PC-3 (cell line): ENCODE results near the gene CDKN1B. TPM values are rescaled to one million over a fixed set of nuclear protein-coding genes. Genes with fewer than 3 reads are reported as not detected.

ENCODE experiments used
- ATAC-seq: fragments of 200-7000 bp; cut with Tn5 transposase; 2 replicates; pipeline ENCODE4 v1.9.1; 2020; ENCODE audit warnings: mild to moderate bottlenecking, moderate library complexity
- BruUV-seq: library from RNA; stranded (reverse); fragments of 400-500 nt; replicated peaks from 2 replicates; lab custom pipeline; 2021; lab: Mats Ljungman, UMichigan
- CTCF ChIA-PET: fragments of 300-600 bp; sonication (Branson Sonifier 250); formaldehyde crosslinking; loops from one replicate; lab custom pipeline; 2022; ENCODE audit warnings: antibody characterized with exemption; lab: Charles Lee
- POLR2A ChIA-PET: fragments of 300-600 bp; sonication (Branson Sonifier 250); formaldehyde crosslinking; loops from one replicate; lab custom pipeline; 2022; ENCODE audit warnings: antibody characterized with exemption; ENCODE audit not compliant: unreplicated experiment; lab: Charles Lee
- DNase-seq: peaks from one replicate; pipeline ENCODE4 v3.0.0-alpha.2; 2015
- H2AFZ ChIP-seq: fragments of 300-600 bp; sonication (generic); 2 replicates; pipeline ENCODE4 v1.6.0; 2016; ENCODE audit warnings: antibody characterized with exemption, low read length
- H3F3A ChIP-seq: fragments of 300-600 bp; sonication (generic); one replicate; pipeline ENCODE4 v1.6.0; 2017; ENCODE audit warnings: antibody characterized with exemption, low read length, control low read depth, mild to moderate bottlenecking; ENCODE audit not compliant: unreplicated experiment
- H3K27ac ChIP-seq: fragments of 300-600 bp; sonication (generic); 2 replicates; pipeline ENCODE4 v1.5.1; 2016; ENCODE audit warnings: mild to moderate bottlenecking, low read length
- H3K27me3 ChIP-seq: fragments of 300-600 bp; sonication (generic); 2 replicates; pipeline ENCODE4 v1.6.1; 2016; ENCODE audit warnings: low read length, mixed read lengths
- H3K36me3 ChIP-seq: fragments of 300-600 bp; sonication (generic); 2 replicates; pipeline ENCODE4 v1.6.1; 2016; ENCODE audit warnings: low read depth, mixed run types, low read length, mixed read lengths
- H3K4me1 ChIP-seq: fragments of 300-600 bp; sonication (generic); 2 replicates; pipeline ENCODE4 v1.5.1; 2016; ENCODE audit warnings: low read length; ENCODE audit not compliant: insufficient read depth
- H3K4me2 ChIP-seq: fragments of 300-600 bp; sonication (generic); 2 replicates; pipeline ENCODE4 v1.6.0; 2016; ENCODE audit warnings: low read length
- H3K4me3 ChIP-seq: fragments of 300-600 bp; sonication (generic); 2 replicates; pipeline ENCODE4 v1.5.1; 2016; ENCODE audit warnings: mild to moderate bottlenecking, low read length, mixed read lengths
- H3K79me2 ChIP-seq: fragments of 300-600 bp; sonication (generic); 2 replicates; pipeline ENCODE4 v1.6.1; 2017; ENCODE audit warnings: low read length, mixed read lengths
- H3K9ac ChIP-seq: fragments of 300-600 bp; sonication (generic); 2 replicates; pipeline ENCODE4 v1.6.0; 2016; ENCODE audit warnings: mild to moderate bottlenecking, low read length
- H3K9me2 ChIP-seq: fragments of 300-600 bp; sonication (generic); replicated peaks from 2 replicates; pipeline ENCODE4 v1.6.1; 2016; ENCODE audit warnings: mixed run types, low read length, mixed read lengths
- H3K9me3 ChIP-seq: fragments of 300-600 bp; sonication (generic); 2 replicates; pipeline ENCODE4 v1.6.1; 2016; ENCODE audit warnings: low read length, mixed read lengths
- H4K20me1 ChIP-seq: fragments of 300-600 bp; sonication (generic); 2 replicates; pipeline ENCODE4 v1.6.1; 2016; ENCODE audit warnings: low read length, mixed read lengths
- CTCF ChIP-seq: fragments of 300-600 bp; sonication (generic); conservative IDR thresholded peaks from 2 replicates; pipeline ENCODE4 v1.5.1; 2017; ENCODE audit warnings: antibody characterized with exemption, low read depth, mild to moderate bottlenecking, low read length
- EZH2 ChIP-seq: fragments of 300-600 bp; sonication (generic); IDR thresholded peaks from one replicate; pipeline ENCODE4 v1.6.1; 2017; ENCODE audit warnings: antibody characterized with exemption, mild to moderate bottlenecking, low read length; ENCODE audit not compliant: unreplicated experiment
- EZH2phosphoT487 ChIP-seq: fragments of 300-600 bp; sonication (generic); IDR thresholded peaks from 2 replicates; pipeline ENCODE4 v1.6.1; 2018; ENCODE audit warnings: mild to moderate bottlenecking, antibody characterized with exemption, low read length, borderline replicate concordance
- intact Hi-C: fragments of 100-400 bp; cut with micrococcal nuclease; formaldehyde crosslinking; loops from 2 replicates; pipeline ENCODE4 v1.9.0; 2023
- total RNA-seq: library from RNA; depleted of rRNA; stranded (reverse); fragments of >200 nt; gene quantifications from 2 replicates; pipeline ENCODE4 v1.2.3, GENCODE V29; 2014

CDKN1B gene
- total RNA-seq, 1 experiment from 2014 or later = 29.2 TPM

DNA sequence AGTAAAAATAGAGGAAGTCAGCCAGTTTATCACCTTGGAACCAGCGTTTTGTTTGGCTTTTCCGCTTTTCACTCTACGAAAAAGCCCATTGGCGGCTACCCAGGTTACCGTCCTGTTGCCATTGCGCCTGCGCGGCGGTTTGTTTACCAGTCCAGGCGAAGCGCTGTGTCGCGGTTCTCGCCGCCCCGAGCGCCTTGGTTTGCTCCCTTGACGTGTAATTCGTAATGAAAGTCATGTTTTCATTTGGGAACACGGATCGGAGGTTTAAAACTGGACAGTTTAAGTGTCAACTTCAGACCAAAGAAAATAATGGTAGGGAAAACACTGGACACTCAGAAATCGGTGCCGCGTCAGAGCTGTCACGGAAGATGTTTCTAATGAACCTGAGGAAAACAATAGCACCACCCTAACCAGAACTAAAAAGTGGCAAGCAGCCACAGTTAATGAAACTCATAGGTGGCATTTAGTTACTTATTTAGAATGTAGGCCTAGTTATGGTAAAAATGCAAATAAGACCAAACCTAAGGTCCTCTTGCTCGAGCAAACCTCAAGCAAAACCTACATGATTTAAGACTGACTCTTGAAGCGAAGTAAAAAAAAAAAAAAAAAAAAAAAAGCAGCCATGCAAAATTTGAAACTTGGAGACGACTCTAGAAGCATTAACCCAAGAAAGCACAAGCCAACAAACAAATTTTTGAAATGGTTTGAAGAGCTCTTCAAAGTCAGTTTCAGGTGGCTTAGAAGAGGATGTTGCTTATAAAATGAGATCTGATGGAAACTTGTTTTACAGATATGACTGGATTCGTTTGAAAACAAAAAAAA, 20.4 kb upstream of the CDKN1B start:
- H2AFZ ChIP-seq = peak overlapping the region; percentile 99
- peaks cover 16% of the 10 kb centered on the region; the same call in 1 of the 2 replicates for H3K4me1 ChIP-seq
- no peaks in the 10 kb centered on the region for H3K79me2 ChIP-seq
- intact Hi-C loops = no loop called here
- TF ChIP-seq EZH2phosphoT487 (no peak), CTCF (no peak), EZH2 (no peak)
- BruUV-seq = TSS peak; percentile 93
- no peaks in the 10 kb centered on the region for H3K9me3 ChIP-seq
- ATAC-seq (peak; percentile 82), DNase-seq (peak; percentile 67)
- H4K20me1 ChIP-seq = no peaks in the 10 kb centered on the region
- no peaks in the 10 kb centered on the region for H3K27me3 ChIP-seq
- H3K36me3 ChIP-seq = no peaks in the 10 kb centered on the region
- POLR2A ChIA-PET = no interaction called here
- H3K9ac ChIP-seq = peak overlapping the region; percentile 99
- CTCF ChIA-PET = no interaction called here
- H3K4me3 ChIP-seq = peak overlapping the region; percentile 80
- H3F3A ChIP-seq = no peaks in the 10 kb centered on the region
- H3K27ac ChIP-seq = peak overlapping the region; percentile 90
- no peaks in the 10 kb centered on the region for H3K9me2 ChIP-seq
- H3K4me2 ChIP-seq = peak overlapping the region; percentile 86

DNA sequence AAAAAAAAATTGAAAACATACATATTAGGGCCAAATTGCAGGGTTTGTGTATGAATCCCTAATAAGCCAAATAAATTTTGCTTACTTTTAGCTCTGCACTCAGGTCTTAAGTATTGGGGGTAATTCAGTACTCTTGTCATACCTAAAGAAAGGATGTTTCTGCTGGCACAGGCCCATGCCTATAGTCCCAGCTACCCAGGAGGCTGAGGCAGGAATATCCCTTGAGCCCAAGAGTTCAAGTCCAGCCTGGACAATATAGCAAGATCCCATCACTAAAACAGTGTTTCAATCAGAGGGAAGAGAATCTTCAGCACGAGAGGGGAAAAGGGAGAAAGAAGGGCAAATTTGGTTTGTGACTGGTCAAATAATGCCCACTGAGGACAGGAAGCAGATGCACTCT, 17.8 kb upstream of the CDKN1B start:
- no peak for TF ChIP-seq EZH2
- no peak for DNase-seq
- Histone ChIP-seq H4K20me1 (no peaks in the 10 kb centered on the region), H3K9ac (no peak overlapping the region), H3K4me2 (no peak overlapping the region), H3K36me3 (no peaks in the 10 kb centered on the region), H3K79me2 (no peaks in the 10 kb centered on the region), H3K27me3 (no peaks in the 10 kb centered on the region), H3K27ac (no peak overlapping the region), H3K4me3 (no peak overlapping the region), H3K4me1 (peaks cover 20% of the 10 kb centered on the region), H3K9me3 (no peaks in the 10 kb centered on the region), H2AFZ (no peak overlapping the region), H3F3A (no peaks in the 10 kb centered on the region), H3K9me2 (no peaks in the 10 kb centered on the region)
- intact Hi-C loops = no loop called here
- ChIA-PET POLR2A (no interaction called here), CTCF (no interaction called here)
- no TSS peak for BruUV-seq
- no peak for ATAC-seq

GRCh38 chr12:12700254-12700653, 16.9 kb upstream of the CDKN1B start:
- Histone ChIP-seq H3K9me3 (no peaks in the 10 kb centered on the region), H3K4me3 (no peak overlapping the region), H3K9ac (no peak overlapping the region), H3K27ac (no peak overlapping the region), H3K4me2 (no peak overlapping the region), H3K4me1 (peaks cover 22% of the 10 kb centered on the region), H3K9me2 (no peaks in the 10 kb centered on the region), H3F3A (no peaks in the 10 kb centered on the region), H3K79me2 (no peaks in the 10 kb centered on the region), H4K20me1 (no peaks in the 10 kb centered on the region), H3K27me3 (no peaks in the 10 kb centered on the region), H2AFZ (no peak overlapping the region), H3K36me3 (no peaks in the 10 kb centered on the region)
- ATAC-seq (no peak), DNase-seq (no peak)
- TF ChIP-seq CTCF (no peak), EZH2 (no peak), EZH2phosphoT487 (no peak)
- ChIA-PET POLR2A (no interaction called here), CTCF (no interaction called here)
- intact Hi-C loops = loop anchor here (5.0 kb wide), 2 partner anchors 43 to 363 kb away; no protein-coding TSS in a partner anchor
- BruUV-seq = no TSS peak
